Mesenteric fat pad (tissue), 1 donor: ENCODE results near the gene SMIM22. TPM values are rescaled to one million over a fixed set of nuclear protein-coding genes. Genes with fewer than 3 reads are reported as not detected.
A peak's percentile ranks its signal among the peaks of the same experiment; 100 is the strongest.

Experiments
- DNase-seq: peaks from one replicate; pipeline ENCODE4 v3.0.0-alpha.2; 2020; ENCODE audit warnings: low spot score
- total RNA-seq: library from RNA; stranded (reverse); fragmentation: NEBNext Ultra II Directional; extraction: Animal tissue kit (Norgen Biotek cat#: 25700); gene quantifications from one replicate; pipeline ENCODE4 v1.2.1, GENCODE V29; 2021
- donor health status: DM: yes; HTN: yes; CAD: no.

The SMIM22 gene
- total RNA-seq, 1 donor from 2014 or later = not detected

DNA sequence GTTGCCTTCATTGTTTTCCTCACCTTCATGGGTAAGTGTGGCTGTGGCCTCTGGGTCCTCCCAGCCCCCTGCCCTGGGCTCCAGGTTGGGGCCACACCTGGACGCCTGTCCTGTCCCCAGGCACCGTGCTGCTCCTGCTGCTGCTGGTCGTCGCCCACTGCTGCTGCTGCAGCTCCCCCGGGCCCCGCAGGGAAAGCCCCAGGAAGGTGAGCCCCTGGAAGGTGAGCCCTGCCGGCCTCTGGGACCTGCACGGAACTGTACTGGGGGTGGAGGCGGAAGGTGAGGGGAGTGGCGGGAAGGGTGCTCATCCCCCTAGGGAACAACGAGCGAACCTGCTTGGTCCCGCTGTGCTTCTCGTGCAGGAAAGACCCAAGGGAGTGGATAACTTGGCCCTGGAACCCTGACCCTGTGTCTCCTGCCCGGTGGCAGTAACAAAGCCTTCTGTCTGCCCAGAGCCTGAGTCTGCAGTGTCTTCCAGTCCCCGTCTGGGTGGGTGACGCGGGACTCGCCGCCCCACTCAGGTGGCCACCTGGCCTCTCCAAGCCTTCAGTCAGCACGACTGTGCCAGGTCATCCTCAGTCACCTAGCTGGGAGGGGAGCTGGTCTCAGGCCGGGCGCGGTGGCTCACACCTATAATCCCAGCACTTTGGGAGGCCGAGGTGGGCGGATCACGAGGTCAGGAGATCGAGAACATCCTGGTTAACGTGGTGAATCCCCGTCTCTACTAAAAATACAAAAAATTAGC, 831 bp downstream of the SMIM22 start:
- DNase-seq = no peak

DNA sequence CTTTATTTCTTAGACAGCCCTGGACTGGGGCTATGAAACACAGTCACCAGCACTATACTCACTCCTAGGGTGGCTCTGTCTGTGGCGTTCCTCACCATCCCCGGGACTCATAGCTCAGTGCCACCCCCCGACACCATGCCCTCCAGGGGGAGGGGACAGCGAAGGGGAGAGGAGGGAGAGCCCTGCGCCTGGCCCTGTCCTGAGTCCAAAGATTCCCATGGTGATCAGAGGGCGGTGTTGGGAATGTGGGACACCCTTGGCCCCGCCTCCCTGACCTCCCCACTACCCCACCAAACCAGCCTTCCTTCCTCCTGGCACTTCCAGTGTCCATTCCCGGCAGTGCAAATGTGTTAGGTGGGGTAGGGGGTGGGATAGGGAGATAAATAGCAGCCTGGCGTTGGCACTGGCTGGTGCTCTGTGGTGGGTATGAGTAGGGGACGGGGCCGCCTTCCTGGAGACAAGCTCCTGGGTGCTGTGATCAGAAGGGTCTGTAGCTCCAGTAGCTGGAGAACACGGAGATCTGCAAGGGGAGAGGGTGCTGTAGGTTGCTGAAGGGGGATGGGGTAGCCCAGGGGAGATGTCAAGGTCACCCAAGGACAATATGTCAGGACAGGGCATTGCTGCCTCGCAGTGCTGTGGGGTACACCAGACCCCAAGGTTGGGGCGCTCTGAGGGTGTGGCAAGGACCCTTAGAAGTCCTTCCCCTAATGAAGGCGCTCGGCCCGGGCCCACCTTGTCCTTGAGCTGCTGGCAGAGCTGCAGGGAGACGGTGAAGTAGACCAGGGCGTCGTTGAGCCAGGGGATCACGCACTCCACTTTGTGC, 2.0 kb downstream of the SMIM22 start:
- no peak for DNase-seq

- no peak for DNase-seq
Observed at GRCh38 chr16:4797805-4798252, 2.7 kb downstream of the SMIM22 start.

DNA sequence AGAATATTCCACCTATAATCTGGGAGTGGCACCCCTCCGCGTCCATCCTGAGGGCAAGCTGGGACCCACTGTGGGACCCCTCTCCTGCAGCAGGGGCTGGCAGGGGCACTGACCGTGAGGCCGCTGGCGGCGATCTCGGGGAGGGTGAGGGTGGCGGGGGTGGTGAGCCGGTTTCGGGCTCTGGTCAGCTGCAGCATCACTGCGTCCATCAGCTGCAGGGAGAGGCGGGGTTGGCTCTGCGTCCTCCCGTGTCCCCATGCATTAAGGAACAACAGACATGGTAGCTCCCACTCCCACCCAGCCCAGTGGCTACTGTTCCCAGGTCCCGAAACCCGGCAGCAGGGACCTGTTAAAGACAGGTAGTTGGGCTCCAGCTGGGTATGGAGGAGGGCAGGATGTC, 3.3 kb downstream of the SMIM22 start:
- DNase-seq = no peak

GRCh38 chr16:4799171-4799855, 4.1 kb downstream of the SMIM22 start:
- DNase-seq = no peak

DNA sequence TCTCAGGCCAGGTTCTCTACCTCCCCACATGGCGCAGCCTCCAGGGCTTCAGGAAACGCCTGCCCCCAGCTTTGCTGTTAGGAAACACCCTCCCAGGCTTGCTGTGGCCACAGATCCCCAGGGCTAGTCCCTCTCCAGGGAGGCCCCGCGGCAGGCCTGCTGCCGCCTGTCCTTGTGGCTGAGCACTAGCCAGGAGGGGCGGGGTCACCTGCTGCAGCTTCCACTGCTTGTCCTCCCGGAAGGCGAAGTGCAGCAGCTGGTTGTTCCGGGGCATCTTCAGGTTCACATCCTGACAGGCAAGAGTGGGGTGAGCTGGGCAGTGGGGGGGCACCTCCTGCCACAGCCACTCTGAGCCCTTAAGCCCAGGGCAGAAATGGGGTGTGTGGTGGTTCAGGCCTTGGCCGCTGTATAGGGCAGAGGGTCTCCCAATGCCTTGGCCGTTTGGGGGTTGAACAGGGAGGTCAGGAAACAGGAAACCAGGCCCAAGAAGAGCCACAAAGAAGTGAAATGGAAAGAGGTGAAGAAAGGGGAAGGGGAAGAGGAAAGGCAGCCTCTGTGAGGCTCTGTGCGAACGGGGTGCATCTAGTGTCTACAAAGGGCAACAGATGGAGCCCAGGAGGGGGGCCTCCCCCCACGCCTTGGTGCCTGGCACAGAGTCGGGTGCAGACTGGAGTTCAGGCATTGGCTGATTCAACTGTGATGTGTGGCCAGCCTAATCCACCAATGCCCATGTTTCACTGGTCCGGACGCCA, 5.3 kb downstream of the SMIM22 start:
- DNase-seq = no peak

DNA sequence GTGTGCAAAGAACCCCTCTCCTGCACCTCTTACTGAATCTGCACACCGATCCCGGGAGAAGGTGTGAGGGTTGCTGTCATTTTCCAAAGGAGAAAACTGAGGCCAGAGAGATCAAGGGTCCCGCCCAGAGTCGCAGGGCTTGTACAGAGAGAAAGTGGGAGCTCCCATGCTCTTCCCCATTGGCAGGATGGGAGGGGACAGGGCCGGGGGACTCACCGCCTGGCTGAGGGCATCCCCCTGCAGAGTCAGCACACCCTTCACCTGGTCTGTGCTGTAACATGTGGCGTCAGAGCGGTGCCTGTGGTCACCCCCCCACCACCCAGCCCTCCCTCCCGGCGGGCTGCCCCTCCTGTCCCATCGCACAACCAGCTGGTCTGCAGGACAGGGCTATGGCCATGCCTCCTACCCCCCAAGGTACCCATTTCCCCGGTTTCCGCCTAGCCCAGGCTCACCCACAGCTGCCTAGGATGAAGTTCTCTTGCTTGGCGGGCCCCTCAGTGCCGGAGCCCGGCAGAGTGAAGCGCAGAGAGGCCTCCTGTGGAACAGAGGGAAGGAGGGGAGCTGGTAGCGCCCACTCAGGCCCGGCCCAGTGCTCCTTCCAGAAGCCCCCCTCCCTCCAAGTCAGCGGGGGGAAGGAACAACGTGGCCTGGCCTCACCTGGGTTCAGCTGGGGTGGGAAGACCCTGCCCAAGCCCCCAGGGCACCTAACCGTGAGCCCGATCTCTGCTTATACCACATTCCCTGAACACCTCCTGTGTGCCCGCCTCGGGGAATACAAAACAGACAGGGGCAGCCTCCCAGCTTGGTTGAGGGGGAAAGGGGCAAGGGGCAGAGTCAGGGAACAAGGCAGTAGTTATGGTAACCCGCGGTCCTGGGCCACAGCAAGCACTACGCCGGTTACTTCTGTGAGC, 6.1 kb downstream of the SMIM22 start:
- no peak for DNase-seq

DNA sequence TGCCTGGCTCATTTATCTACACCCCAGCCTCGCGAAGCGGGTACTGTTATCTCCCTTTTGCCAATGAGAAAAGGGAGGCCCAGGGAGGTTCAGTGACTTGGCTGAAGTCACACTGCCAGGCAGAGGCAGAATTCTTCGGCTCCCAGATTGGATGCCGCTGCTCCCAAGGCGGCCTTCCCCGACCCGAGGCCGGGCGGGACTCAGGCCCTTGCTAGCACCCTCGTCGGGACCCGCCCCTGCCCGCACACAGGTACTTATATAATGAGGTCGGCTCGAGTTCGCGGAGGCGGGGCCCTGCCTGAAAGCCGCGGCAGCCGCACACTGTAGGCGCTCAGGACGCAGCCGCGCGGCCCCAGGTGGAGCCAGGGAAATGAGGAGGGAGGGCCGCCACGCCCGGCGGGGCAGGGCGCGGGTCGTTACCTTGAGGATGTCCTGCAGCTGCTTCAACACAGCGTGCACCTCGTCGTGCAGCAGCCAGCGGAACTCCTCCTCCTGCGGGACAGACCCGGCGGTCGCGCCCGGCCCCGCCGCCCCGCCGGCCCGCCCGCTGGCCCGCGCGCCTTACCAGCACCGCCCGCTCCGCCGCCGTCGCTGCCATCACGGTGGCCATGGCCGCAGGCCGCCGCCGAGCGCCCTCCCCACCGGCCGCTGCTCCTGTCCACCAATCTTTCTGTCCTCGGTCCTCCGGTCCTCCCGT, 6.9 kb downstream of the SMIM22 start, which contains the start of gene ROGDI:
ROGDI (minus strand) TSS at position 672 of the 697 bp plus-strand sequence; CDS start at position 610, 62 bp downstream.
- DNase-seq = peak; percentile 92

DNA sequence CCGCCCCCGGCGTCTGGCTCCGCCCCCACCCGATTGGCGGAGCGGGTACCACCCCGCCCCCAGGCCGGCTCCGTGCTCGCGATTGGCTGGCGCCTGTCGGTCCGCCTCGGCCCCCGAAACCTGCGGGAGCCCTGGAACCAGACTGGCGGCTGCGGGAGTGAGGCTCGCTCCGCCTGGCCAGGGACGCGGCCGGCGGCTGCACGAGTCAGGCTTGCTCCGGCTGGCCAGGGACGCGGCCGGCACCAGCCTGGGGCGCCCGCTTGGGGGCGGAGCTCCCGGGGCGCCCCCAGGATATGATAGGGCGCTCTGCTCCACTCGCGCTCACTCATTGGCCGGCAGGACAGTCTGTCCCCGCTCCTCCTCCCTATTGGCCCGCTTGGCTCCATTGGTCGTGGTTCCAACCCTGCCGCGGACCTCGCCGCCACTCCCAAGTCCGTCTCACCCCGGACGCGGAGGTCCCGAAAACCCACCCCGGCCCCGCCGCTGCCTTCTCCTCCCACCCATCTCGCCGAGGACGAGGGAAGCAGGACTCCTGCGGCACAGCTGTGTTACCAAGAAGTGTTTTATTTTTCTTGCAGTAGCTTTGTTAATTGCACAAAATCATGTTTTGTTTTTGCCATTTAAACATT, 7.6 kb downstream of the SMIM22 start:
- peak; percentile 97 for DNase-seq

DNA sequence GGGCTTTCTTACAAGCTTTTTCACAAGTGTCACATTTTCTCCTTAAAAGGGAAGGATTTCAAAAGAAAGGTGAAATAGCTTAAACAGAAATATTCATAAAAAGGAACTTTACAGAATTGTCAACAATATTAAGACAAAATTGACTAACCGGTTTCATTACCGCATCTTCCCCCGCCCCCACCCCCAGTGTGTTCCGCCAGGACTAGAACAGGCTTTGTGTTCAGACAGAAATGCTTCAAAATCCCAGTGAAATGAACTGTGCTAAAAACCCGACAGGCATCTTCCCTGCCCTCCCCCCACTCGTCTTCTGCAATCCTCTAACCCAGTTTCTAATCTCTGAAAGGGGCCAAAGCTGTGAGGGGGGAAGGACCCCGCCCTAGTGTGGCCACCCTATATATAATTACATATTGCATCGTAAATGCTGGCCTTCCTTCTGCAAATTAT, 8.3 kb downstream of the SMIM22 start:
- DNase-seq = no peak

DNA sequence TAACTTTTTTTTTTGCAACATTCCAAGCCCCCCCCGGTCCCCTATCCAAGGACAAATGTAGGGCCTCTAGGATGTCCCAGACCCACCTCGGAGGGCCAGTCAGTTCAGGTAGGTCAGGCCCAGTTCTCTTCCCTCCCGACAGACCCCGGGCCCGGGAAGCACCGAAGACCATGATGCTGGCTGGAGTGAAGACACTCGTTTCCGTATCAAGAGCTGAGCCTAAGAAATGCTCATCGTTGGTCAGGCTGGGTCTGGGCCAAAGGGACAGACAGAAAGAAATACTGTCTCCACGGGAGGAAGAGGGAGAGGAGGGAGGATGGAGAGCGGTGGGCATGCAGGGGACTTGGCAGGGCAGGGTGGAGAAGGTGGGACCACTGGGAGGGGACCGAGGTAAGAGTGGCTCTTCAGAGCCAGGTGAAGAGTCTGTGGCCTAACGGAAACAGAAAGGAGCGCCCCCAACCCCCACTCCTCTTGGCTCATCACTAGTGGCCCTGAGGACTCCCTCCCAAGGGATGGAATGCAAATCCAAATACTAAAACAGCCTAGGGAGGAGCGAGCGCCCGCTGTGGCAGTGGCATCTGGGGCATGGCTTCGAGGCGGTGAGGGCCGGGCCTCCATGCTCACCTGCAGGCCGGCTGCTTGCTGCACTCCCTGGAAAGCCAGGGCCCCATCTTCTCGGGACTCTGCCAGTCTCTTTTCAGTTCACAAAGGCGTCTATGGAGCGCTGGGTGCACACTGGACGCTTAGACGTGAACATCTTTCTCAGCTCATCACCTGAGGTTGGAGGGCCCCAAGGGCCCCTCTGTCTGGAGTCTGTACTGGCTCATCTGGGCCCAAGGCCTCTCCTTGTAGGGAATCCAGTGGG, 9.0 kb downstream of the SMIM22 start:
- no peak for DNase-seq

- no peak for DNase-seq
Observed at GRCh38 chr16:4805231-4805630, 10.1 kb downstream of the SMIM22 start.

GRCh38 chr16:4806280-4806679, 11.1 kb downstream of the SMIM22 start:
- DNase-seq = no peak

DNA sequence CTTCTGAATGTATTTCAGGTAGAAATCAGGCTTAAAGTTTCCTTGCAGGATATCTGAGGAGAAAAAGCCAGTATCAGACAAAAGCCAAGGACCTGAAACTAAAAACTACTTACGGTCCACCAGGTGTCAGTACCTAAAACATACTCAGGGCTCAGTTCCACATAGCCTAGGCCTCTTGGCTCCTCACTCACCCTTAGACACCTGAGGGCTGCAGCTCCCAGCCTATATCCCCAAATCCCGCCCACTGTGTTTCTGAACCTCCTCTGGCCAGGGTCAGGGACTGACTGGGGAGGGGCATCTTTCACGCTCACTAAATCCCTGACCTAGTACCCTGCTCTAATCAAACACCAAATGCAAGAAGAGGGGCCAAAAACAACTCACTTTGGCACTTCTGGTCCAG, 16.1 kb downstream of the SMIM22 start:
- DNase-seq = no peak

DNA sequence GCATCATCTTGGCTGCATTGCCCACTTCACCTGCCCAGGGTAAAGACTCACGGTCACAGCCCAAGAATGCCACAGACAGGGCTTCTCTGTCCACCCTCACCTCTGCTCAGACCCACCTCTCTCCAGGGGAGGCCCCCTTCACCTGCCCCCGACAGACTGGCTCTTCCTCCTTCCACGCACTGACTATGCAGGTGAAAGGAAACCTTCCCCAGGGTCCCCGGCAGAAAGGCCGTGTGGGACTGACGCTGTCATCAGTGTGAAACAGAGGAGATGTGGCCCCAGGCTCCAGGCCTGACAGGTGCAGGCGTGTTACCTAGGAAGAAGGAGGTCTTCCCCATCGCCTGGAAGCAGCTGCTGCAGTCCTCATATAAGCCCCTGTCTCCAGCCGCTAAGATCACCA, 16.6 kb downstream of the SMIM22 start:
- no peak for DNase-seq

DNA sequence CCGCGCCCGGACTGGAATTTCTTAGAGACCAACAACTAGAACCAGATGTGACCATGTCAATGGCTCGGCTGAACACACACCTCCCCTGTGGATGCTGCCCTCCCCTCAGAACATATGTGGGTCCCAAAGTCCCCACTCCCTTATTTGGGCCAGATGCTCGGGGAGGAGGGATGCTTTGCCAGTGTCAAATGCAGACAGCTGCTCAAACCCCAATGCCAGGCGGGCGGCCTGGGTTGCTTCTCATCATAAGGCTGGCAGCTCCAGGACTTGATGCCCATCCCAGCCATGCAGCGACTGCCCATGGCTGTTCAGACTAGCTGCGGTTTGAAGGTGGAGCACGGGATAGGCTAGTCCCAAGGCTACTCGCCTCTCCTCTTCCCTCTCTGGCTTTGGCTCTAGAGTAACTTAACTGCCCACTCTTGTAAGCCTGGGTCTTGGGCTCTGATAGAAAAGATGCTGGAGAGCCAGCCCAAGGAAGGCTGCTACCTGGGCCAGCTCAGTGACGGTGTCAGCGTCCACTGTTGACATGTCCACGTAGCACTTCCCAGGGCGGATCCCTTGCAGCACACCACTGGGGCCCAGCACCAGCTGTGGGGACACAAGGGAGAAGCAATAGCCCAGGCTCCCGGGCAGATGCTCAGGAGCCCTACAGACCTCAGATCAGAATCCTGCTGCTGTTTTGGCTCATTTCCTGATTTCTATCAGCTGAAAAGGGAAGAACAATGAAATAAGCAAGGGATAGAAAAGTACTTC, 18.3 kb downstream of the SMIM22 start:
- DNase-seq = no peak

- DNase-seq = no peak
Observed at GRCh38 chr16:4814046-4814445, 18.9 kb downstream of the SMIM22 start.
